Activated naive CD8-positive, alpha-beta T cell treated with anti-CD3 and anti-CD28 coated beads for 36 hours (primary cell): ENCODE data around the gene CEMP1. TPM values are rescaled to one million over a fixed set of nuclear protein-coding genes. Genes with fewer than 3 reads are reported as not detected.

ENCODE experiments used
- total RNA-seq, 2 experiments: library from RNA; stranded (reverse); gene quantifications; one replicate each; pipeline ENCODE4 v1.2.3, GENCODE V29; 2021

Gene CEMP1
- total RNA-seq, 2 experiments from 2014 or later, result not detected

Other genes with a start within 250 kb of the CEMP1 start
- 1 to 10 TPM; 3.5 to 4.0 TPM for gene ABCA3, start 190.7 kb downstream of the CEMP1 start, total RNA-seq
- gene CCNF, start 102.0 kb downstream of the CEMP1 start, total RNA-seq, result 10 to 100 TPM; 38.3 to 38.8 TPM
- gene TEDC2, start 71.3 kb downstream of the CEMP1 start, total RNA-seq, result 10 to 100 TPM; 24.0 to 26.5 TPM
- gene NTN3, start 60.1 kb downstream of the CEMP1 start, total RNA-seq, result not detected
- 10 to 100 TPM; 21.1 to 23.0 TPM for gene TBC1D24, start 56.3 kb downstream of the CEMP1 start, total RNA-seq
- gene ATP6V0C, start 17.5 kb downstream of the CEMP1 start, total RNA-seq, result 100 to 1,000 TPM; 124 to 125 TPM
- gene AMDHD2, start 11.0 kb downstream of the CEMP1 start, total RNA-seq, result 10 to 100 TPM; 34.6 to 35.4 TPM
- 10 to 100 TPM; 36.5 to 42.2 TPM for gene PDPK1, start 6.6 kb upstream of the CEMP1 start, total RNA-seq
- gene KCTD5, start 151.1 kb upstream of the CEMP1 start, total RNA-seq, result 10 to 100 TPM; 29.2 to 29.3 TPM
- gene PRSS27, start 188.8 kb upstream of the CEMP1 start, total RNA-seq, result 1 to 10 TPM; 1.9 to 2.0 TPM
- 100 to 1,000 TPM; 460 to 507 TPM for gene SRRM2, start 221.2 kb upstream of the CEMP1 start, total RNA-seq
- gene ELOB, start 245.9 kb upstream of the CEMP1 start, total RNA-seq, result 100 to 1,000 TPM; 267 to 291 TPM